ENCODE results near the gene LRG1.

Gene LRG1

DNA sequence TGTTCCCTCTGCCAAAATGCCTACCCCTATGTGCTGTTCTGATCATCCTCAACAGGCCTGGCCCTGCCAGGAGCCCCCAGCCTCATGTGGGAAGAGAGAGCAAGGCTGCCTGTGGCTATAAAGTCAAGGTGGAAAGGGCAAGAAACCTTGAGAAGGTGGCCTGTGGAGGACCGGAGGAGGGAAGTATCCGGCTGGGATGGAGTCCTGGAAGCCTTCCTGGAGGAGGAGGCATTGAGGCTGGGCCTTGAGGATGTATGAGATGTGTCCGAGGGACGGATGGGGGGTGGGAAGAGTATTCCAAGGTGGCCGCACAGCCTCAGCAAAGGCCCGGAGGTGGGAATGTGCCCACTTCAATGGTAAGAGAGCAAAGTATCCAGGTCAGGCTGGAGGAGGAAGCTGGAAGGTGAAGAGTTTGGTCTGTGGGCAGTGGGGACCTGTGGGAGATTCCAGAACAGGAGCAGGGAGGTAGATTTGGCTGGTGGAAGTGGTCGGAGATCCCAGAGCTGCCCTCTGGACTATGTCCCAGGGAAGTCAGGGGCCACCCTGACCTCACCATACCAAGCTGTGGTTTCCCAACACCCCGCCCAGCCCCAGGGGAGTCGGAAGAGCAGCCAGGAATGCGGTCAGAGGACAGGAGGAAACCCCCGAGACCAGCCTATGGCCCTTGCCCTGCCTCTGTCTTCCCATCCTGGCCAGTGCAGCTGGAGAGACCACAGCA lies 18.5 kb downstream of the LRG1 start:
- Histone ChIP-seq H3K36me3 (ENCODE audit: control insufficient read depth, insufficient read depth, low read length) (no peaks in the 10 kb centered on the region), H3K4me3 (replicated peaks; ENCODE audit: low read depth, low read length) (no peak overlapping the region), H3K27me3 (replicated peaks; ENCODE audit: control insufficient read depth, insufficient read depth, low read length) (no peaks in the 10 kb centered on the region; the same call in 1 of the 2 replicates)
- TF ChIP-seq, protein P1, sequence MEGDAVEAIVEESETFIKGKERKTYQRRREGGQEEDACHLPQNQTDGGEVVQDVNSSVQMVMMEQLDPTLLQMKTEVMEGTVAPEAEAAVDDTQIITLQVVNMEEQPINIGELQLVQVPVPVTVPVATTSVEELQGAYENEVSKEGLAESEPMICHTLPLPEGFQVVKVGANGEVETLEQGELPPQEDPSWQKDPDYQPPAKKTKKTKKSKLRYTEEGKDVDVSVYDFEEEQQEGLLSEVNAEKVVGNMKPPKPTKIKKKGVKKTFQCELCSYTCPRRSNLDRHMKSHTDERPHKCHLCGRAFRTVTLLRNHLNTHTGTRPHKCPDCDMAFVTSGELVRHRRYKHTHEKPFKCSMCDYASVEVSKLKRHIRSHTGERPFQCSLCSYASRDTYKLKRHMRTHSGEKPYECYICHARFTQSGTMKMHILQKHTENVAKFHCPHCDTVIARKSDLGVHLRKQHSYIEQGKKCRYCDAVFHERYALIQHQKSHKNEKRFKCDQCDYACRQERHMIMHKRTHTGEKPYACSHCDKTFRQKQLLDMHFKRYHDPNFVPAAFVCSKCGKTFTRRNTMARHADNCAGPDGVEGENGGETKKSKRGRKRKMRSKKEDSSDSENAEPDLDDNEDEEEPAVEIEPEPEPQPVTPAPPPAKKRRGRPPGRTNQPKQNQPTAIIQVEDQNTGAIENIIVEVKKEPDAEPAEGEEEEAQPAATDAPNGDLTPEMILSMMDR (IDR thresholded peaks at IDR 0.05; ENCODE audit: insufficient read depth, low read length, poor library complexity, severe bottlenecking), result no peak
- DNase-seq (ENCODE audit: extremely low read depth, insufficient read length), result no peak

DNA sequence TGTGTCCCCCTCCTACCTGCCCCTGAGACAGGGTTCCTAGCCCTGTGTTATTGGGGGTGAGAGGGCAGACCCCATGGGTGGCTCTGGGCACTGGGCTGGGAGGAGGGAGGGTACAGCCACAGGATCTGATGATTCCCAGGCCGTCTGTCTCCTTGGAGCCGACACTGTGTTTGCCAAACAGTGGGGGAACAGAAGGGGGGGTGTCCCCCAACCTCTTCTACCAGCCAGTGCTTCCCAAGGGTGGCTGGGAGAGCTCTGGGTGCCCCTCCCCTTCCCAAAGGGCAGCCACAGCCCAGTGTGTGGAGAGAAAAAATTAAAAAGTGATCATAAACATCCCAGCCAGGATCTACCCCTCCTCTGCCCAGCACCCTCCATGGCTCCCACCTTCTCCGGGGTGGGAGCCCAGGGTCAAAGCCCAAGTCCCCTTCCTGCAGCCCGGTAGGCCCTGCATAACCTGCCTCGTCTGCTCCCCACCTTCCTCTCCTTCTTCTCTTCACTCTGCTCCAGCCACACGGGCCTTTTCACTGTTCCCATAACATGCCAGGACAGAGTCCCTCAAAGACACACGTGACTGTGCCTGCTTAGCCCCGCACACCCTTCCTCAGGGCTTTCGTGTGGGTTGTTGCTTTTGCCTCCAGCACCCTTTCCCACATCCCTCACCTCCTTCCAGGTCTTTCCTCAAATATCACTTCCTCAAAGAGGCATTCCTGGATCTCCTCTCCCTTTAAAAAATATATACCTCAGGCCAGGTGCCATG lies 20.1 kb downstream of the LRG1 start:
- H3K4me3 ChIP-seq (replicated peaks; ENCODE audit: low read depth, low read length), result no peak overlapping the region
- TF ChIP-seq, protein P1 (IDR thresholded peaks at IDR 0.05; ENCODE audit: insufficient read depth, low read length, poor library complexity, severe bottlenecking), result no peak

DNA sequence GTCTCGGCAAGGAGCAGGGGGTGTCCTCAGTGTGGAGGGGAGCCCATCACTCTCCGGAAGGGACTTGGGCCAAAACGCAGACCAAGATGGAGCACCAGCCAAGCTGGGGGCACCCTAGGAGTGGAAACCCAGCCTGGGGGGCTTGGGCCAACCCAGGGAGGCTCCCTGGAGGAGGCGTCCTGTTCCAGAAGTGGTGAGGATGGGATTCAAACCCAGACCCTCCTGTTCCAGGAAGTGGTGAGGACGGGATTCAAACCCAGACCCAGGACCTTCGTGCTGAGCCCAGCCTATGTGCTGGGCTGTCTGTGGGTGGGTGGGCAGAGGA lies 20.7 kb downstream of the LRG1 start:
- Histone ChIP-seq H3K27me3 (replicated peaks; ENCODE audit: control insufficient read depth, insufficient read depth, low read length) (no peaks in the 10 kb centered on the region), H3K4me3 (replicated peaks; ENCODE audit: low read depth, low read length) (no peak overlapping the region), H3K36me3 (ENCODE audit: control insufficient read depth, insufficient read depth, low read length) (no peaks in the 10 kb centered on the region)
- TF ChIP-seq, protein P1 (IDR thresholded peaks at IDR 0.05; ENCODE audit: insufficient read depth, low read length, poor library complexity, severe bottlenecking), result no peak
- DNase-seq (ENCODE audit: extremely low read depth, insufficient read length), result no peak

More for the DNA sequence above, 20.1 kb downstream of the LRG1 start:
- Histone ChIP-seq H3K36me3 (ENCODE audit: control insufficient read depth, insufficient read depth, low read length) (no peaks in the 10 kb centered on the region), H3K27me3 (replicated peaks; ENCODE audit: control insufficient read depth, insufficient read depth, low read length) (no peaks in the 10 kb centered on the region)
- no peak for DNase-seq (ENCODE audit: extremely low read depth, insufficient read length)

DNA sequence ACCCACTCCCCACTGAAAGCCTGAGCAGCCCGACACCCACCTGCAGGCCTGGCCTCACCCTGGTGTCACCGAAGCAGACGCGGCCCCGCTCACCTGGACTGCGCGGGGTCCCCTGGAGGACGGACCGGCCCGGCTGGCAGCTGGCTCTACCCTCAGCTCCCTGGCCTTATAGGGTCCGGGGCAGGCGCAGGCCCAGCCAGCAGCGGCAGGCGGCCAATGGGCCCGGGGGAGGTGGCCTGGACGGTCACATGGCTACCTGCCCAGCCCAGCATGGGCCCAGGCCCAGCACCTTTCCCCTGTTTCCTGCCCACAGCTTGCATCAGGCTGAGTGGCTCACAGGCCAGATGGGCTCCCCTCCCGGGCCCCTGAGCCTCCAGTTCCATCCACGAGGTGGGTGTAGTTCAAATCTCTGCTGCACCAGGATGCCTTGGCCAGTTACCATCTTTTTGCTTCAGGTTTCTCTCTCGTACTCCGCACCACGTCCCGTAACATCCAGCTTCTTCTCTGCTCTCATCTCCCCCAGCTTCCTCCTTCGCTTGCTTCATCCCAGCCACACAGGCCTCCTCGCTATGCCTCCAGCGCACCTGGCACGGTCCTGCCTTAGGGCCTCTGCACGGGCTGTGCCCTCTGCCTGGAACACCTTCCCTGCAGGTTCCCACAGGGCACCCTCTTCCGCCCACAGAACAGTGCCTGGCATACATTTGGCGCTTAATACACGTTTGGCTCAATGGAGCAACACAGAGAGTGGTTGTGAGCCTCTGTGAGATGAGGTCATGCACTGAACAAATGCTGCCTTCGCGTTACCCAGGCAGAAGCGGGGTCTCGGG lies 21.3 kb downstream of the LRG1 start, which contains the start of gene PLIN4:
TSS of gene PLIN4 (minus strand) at position 142 of the 827 bp plus-strand sequence. CDS start 214 bp downstream, outside the sequence.
- Histone ChIP-seq H3K27me3 (replicated peaks; ENCODE audit: control insufficient read depth, insufficient read depth, low read length) (no peaks in the 10 kb centered on the region), H3K36me3 (ENCODE audit: control insufficient read depth, insufficient read depth, low read length) (no peaks in the 10 kb centered on the region), H3K4me3 (replicated peaks; ENCODE audit: low read depth, low read length) (no peak within 1 kb of the TSS)
- TF ChIP-seq, protein P1 (IDR thresholded peaks at IDR 0.05; ENCODE audit: insufficient read depth, low read length, poor library complexity, severe bottlenecking), result no peak
- DNase-seq (ENCODE audit: extremely low read depth, insufficient read length), result no peak

DNA sequence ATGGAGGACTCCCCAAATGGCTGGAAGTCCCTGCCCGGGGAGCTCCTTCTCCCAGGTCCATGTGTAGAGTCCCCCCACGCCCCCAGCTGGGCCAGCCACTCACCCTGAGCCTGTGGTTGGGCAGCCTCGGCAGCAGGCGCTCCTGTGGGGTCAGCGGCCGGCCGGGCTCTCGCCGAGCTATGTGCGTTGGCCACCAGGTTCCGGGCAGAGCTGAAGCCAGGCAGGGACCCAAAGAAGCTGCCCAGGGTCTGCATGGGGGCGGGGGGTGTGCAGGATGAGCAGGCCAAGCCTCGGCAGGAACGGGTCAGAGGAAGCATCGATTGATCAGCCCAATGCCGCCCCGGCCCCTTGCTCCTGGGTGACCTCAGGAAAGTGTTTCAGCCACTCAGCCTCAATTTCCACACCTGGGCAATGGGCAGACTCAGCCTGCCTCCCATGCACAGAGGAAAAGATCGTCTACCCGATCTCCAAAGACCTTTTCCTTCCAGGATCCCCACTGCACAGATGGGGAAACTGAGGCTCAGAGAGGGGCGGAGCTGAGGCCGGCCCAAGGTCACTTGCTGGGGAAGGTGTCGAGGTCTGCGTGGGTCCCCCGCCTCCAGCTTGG lies 22.3 kb downstream of the LRG1 start:
- Histone ChIP-seq H3K36me3 (ENCODE audit: control insufficient read depth, insufficient read depth, low read length) (no peaks in the 10 kb centered on the region), H3K4me3 (replicated peaks; ENCODE audit: low read depth, low read length) (no peak overlapping the region), H3K27me3 (replicated peaks; ENCODE audit: control insufficient read depth, insufficient read depth, low read length) (no peaks in the 10 kb centered on the region)
- TF ChIP-seq, protein P1 (IDR thresholded peaks at IDR 0.05; ENCODE audit: insufficient read depth, low read length, poor library complexity, severe bottlenecking), result no peak
- no peak for DNase-seq (ENCODE audit: extremely low read depth, insufficient read length)

All from GM06990 (cell line).